ENCODE results near the gene HHAT.

DNA sequence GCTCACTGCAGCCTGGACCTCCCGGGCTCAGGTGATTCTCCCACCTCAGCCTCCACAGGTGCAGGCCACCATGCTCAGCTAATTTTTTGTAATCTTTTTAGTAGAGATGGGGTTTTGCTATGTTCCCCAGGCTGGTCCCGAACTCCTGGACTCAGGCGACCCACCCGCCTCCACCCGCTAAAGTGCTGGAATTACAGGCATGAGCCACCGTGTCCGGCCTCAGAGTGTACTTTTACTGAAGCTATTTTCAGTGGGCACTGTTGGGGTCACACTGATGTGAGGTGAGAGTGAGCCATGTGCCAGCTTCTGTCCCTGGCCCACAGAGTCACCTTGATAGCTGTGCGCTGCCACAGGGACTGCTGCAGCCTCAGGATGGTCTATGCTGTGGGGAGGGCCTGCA is 25.3 kb upstream of the HHAT start:
- TF ChIP-seq CTCF (conservative IDR thresholded peaks at IDR 0.05; ENCODE audit: low read depth, low read length) (no peak), EZH2 (IDR thresholded peaks at IDR 0.05; ENCODE audit: borderline replicate concordance, low read depth, low read length, poor library complexity, severe bottlenecking) (no peak)
